Right lobe of liver (tissue), 4 donors: ENCODE results near the gene KCNA5.

Experiments used
- POLR2A ChIP-seq: fragments of 450-650 bp; IDR thresholded peaks from one replicate; pipeline ENCODE4 v1.6.1; 2017; ENCODE audit warnings: antibody characterized with exemption, mild to moderate bottlenecking
- TF ChIP-seq, protein P1 (sequence below), 4 donors: fragments of 200-600 bp in 3 of 4; fragments of 450-650 bp in 1 of 4; IDR thresholded peaks; one replicate each; pipeline versions ENCODE4 v1.5.1 to v1.8.0; 2016 to 2022; ENCODE audit warnings: antibody characterized with exemption in 4 of 4, mild to moderate bottlenecking in 2 of 4
- donor health status: DM: no; HTN: no; CAD: no.
- donor health status: DM: no; HTN: no; CAD: no.
- donor health status: DM: no; HTN: yes; CAD: no.

DNA sequence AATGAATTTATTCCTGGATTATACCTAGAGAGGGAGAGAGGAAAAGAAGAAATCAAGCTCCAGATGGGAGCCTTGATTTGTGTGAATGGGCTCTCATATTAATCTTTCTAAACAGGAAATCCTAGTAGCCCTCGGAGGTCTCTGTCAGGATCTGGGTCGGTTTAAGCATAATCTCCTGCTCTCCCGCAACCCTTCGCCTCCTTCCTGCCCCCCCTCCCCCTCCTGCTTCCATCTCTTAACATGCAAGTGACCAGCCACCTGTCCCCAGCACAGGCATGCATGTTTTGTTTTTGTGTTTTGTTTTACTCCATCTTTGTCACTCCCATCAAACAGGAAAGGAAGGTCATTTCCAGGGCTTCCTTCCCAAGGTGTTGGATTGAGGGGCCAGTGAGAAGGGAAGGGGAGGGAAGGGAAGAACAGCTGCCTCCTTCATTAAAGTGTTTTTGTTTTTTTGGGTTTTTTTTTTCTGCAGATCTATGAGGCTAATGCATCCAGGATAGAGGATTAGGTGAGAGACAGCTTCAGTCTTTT is 4.8 kb upstream of the KCNA5 start:
- TF ChIP-seq, protein P1, sequence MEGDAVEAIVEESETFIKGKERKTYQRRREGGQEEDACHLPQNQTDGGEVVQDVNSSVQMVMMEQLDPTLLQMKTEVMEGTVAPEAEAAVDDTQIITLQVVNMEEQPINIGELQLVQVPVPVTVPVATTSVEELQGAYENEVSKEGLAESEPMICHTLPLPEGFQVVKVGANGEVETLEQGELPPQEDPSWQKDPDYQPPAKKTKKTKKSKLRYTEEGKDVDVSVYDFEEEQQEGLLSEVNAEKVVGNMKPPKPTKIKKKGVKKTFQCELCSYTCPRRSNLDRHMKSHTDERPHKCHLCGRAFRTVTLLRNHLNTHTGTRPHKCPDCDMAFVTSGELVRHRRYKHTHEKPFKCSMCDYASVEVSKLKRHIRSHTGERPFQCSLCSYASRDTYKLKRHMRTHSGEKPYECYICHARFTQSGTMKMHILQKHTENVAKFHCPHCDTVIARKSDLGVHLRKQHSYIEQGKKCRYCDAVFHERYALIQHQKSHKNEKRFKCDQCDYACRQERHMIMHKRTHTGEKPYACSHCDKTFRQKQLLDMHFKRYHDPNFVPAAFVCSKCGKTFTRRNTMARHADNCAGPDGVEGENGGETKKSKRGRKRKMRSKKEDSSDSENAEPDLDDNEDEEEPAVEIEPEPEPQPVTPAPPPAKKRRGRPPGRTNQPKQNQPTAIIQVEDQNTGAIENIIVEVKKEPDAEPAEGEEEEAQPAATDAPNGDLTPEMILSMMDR (IDR thresholded peaks at IDR 0.05), result no peak
- TF ChIP-seq POLR2A, result no peak
